H1 (cell line): ENCODE results near the gene OSBPL5. TPM values are rescaled to one million over a fixed set of nuclear protein-coding genes. Genes with fewer than 3 reads are reported as not detected.

Experiments
- CTCF ChIA-PET: fragments of 300-600 bp; sonication (Branson Sonifier 250); formaldehyde crosslinking; loops from one replicate; lab custom pipeline; 2021; ENCODE audit not compliant: partially characterized antibody; lab: Charles Lee
- POLR2A ChIA-PET: fragments of 300-600 bp; sonication (Branson Sonifier 250); formaldehyde crosslinking; loops from one replicate; lab custom pipeline; 2021; ENCODE audit warnings: inconsistent platforms; ENCODE audit not compliant: partially characterized antibody; lab: Charles Lee
- DNase-seq, 2 experiments: peaks; one replicate each; pipeline versions ENCODE4 v3.0.0 to v3.0.0-alpha.2; 2010 to 2022; ENCODE audit warnings: low spot score in 2 of 2, low read depth in 1 of 2, mixed read lengths in 1 of 2
- FAIRE-seq: peaks from 2 replicates; lab custom pipeline; 2011; peaks lifted over from hg19 to GRCh38; lab: Jason Lieb, UNC
- H2AFZ ChIP-seq: 2 replicates; pipeline ENCODE4 v1.8.1; 2012; ENCODE audit warnings: low read length, inconsistent platforms
- H2AK5ac ChIP-seq: 2 replicates; pipeline ENCODE4 v1.6.1; 2013; ENCODE audit warnings: low read depth, low read length
- H2BK120ac ChIP-seq: replicated peaks from 2 replicates; pipeline ENCODE3; 2013; ENCODE audit warnings: low read depth, low read length, inconsistent platforms
- H2BK12ac ChIP-seq: 2 replicates; pipeline ENCODE4 v1.6.1; 2013; ENCODE audit warnings: low read depth, low read length
- H2BK15ac ChIP-seq: 2 replicates; pipeline ENCODE4 v1.6.1; 2013; ENCODE audit warnings: low read length
- H2BK20ac ChIP-seq: 2 replicates; pipeline ENCODE4 v1.6.1; 2013; ENCODE audit warnings: low read length
- H2BK5ac ChIP-seq: 2 replicates; pipeline ENCODE4 v1.6.1; 2013; ENCODE audit warnings: low read depth, low read length
- H3K14ac ChIP-seq: 2 replicates; pipeline ENCODE4 v1.6.1; 2013; ENCODE audit warnings: inconsistent platforms; ENCODE audit not compliant: insufficient read length
- H3K18ac ChIP-seq: 2 replicates; pipeline ENCODE4 v1.6.1; 2013; ENCODE audit warnings: low read length; ENCODE audit errors: extremely low read depth
- H3K23ac ChIP-seq: 2 replicates; pipeline ENCODE4 v1.6.1; 2013; ENCODE audit warnings: inconsistent platforms; ENCODE audit not compliant: insufficient read length
- H3K23me2 ChIP-seq: 2 replicates; pipeline ENCODE4 v1.6.1; 2013; ENCODE audit warnings: low read depth, low read length
- H3K27ac ChIP-seq: 2 replicates; pipeline ENCODE4 v1.6.1; 2011; ENCODE audit warnings: low read depth, low read length, inconsistent platforms
- H3K27me3 ChIP-seq, 4 experiments: replicated peaks in 1 of 4; 1 replicate in 1 of 4; 2 replicates in 3 of 4; pipeline versions ENCODE4 v1.6.1 to v1.8.1; 2011 to 2013; ENCODE audit warnings: low read length in 3 of 4, mild to moderate bottlenecking in 3 of 4, inconsistent platforms in 2 of 4, mixed read lengths in 2 of 4, moderate library complexity in 1 of 4; ENCODE audit not compliant: control insufficient read depth in 3 of 4, insufficient read depth in 3 of 4; ENCODE audit errors: extremely low read depth in 1 of 4
- H3K36me3 ChIP-seq, 4 experiments: 2 replicates each; pipeline versions ENCODE4 v1.6.1 to v1.8.1; 2011 to 2013; ENCODE audit warnings: mild to moderate bottlenecking in 4 of 4, low read length in 3 of 4, moderate library complexity in 2 of 4, control low read depth in 1 of 4, inconsistent platforms in 1 of 4; ENCODE audit not compliant: insufficient read depth in 4 of 4, control insufficient read depth in 2 of 4
- H3K4ac ChIP-seq: replicated peaks from 2 replicates; pipeline ENCODE3; 2013; ENCODE audit warnings: low read length, low read depth, mixed read lengths, inconsistent platforms; ENCODE audit not compliant: insufficient read length
- H3K4me1 ChIP-seq, 4 experiments: replicated peaks in 1 of 4; 1 replicate in 1 of 4; 2 replicates in 3 of 4; pipeline versions ENCODE4 v1.6.1 to v1.8.1; 2011 to 2013; ENCODE audit warnings: low read length in 3 of 4, inconsistent platforms in 2 of 4, mixed read lengths in 1 of 4; ENCODE audit not compliant: insufficient read depth in 4 of 4, control insufficient read depth in 3 of 4
- H3K4me2 ChIP-seq, 2 experiments: 2 replicates each; pipeline versions ENCODE4 v1.6.1 to v1.8.1; 2011 to 2013; ENCODE audit warnings: low read depth in 2 of 2, low read length in 2 of 2, control low read depth in 1 of 2, inconsistent platforms in 1 of 2, mild to moderate bottlenecking in 1 of 2; ENCODE audit not compliant: insufficient read depth in 1 of 2
- H3K4me3 ChIP-seq, 4 experiments: fragments of 200-600, 300-600 bp in 1 of 4; sonication (generic), shearing (Covaris generic), sonication (Bioruptor Twin) in 1 of 4; 2 replicates each; pipeline versions ENCODE4 v1.5.1 to v1.8.1; 2011 to 2016; ENCODE audit warnings: low read length in 4 of 4, low read depth in 3 of 4, control low read depth in 2 of 4, inconsistent platforms in 2 of 4, mild to moderate bottlenecking in 2 of 4, mixed read lengths in 1 of 4, moderate library complexity in 1 of 4; ENCODE audit not compliant: insufficient read depth in 2 of 4; ENCODE audit errors: extremely low read depth in 1 of 4
- H3K56ac ChIP-seq: replicated peaks from 2 replicates; pipeline ENCODE3; 2013; ENCODE audit warnings: low read depth, mild to moderate bottlenecking, mixed read lengths, low read length, inconsistent platforms; ENCODE audit not compliant: insufficient read length
- H3K79me1 ChIP-seq: 2 replicates; pipeline ENCODE4 v1.6.1; 2013; ENCODE audit warnings: low read depth, low read length, control low read depth
- H3K79me2 ChIP-seq, 2 experiments: 2 replicates each; pipeline versions ENCODE4 v1.6.1 to v1.8.1; 2012 to 2013; ENCODE audit warnings: low read length in 2 of 2, mild to moderate bottlenecking in 2 of 2, inconsistent platforms in 1 of 2; ENCODE audit not compliant: insufficient read depth in 2 of 2, control insufficient read depth in 1 of 2
- H3K9ac ChIP-seq, 4 experiments: replicated peaks in 1 of 4; 1 replicate in 1 of 4; 2 replicates in 3 of 4; pipeline versions ENCODE4 v1.6.1 to v1.8.1; 2011 to 2013; ENCODE audit warnings: low read depth in 3 of 4, low read length in 3 of 4, control low read depth in 2 of 4, mild to moderate bottlenecking in 2 of 4, moderate library complexity in 2 of 4, inconsistent platforms in 1 of 4; ENCODE audit errors: extremely low read depth in 1 of 4
- H3K9me3 ChIP-seq, 2 experiments: 2 replicates each; pipeline versions ENCODE4 v1.6.1 to v1.8.1; 2012 to 2013; ENCODE audit warnings: mild to moderate bottlenecking in 2 of 2, moderate library complexity in 2 of 2, control low read depth in 1 of 2, inconsistent platforms in 1 of 2, low read depth in 1 of 2, low read length in 1 of 2, mixed read lengths in 1 of 2; ENCODE audit not compliant: insufficient read depth in 2 of 2
- H4K20me1 ChIP-seq, 2 experiments: replicated peaks in 1 of 2; 2 replicates each; pipeline versions ENCODE3 to v1.8.1; 2011 to 2013; ENCODE audit warnings: inconsistent platforms in 2 of 2, low read length in 2 of 2, mild to moderate bottlenecking in 1 of 2; ENCODE audit not compliant: insufficient read depth in 2 of 2, control insufficient read depth in 1 of 2
- H4K5ac ChIP-seq: 2 replicates; pipeline ENCODE4 v1.6.1; 2013; ENCODE audit warnings: low read length, low read depth, mixed read lengths, inconsistent platforms; ENCODE audit not compliant: insufficient read length
- H4K8ac ChIP-seq: 2 replicates; pipeline ENCODE4 v1.8.0; 2013; ENCODE audit warnings: mild to moderate bottlenecking, moderate library complexity, low read length, inconsistent platforms; ENCODE audit not compliant: insufficient read depth; ENCODE audit errors: extremely low read depth
- H4K91ac ChIP-seq: replicated peaks from 2 replicates; pipeline ENCODE3; 2013; ENCODE audit warnings: low read length, mixed read lengths, inconsistent platforms; ENCODE audit not compliant: insufficient read length
- ASH2L ChIP-seq: fragments of 200-600, 300-600 bp; sonication (generic); IDR thresholded peaks from one replicate; pipeline ENCODE4 v1.7.1; 2017; ENCODE audit warnings: low read length
- CBX5 ChIP-seq: fragments of 300-800, 300-1000 bp; sonication (generic); IDR thresholded peaks from 2 replicates; pipeline ENCODE4 v1.7.1; 2016; ENCODE audit warnings: antibody characterized with exemption, low read length, low read depth
- PHF8 ChIP-seq: fragments of 200-600 bp; sonication (generic); conservative IDR thresholded peaks from 2 replicates; pipeline ENCODE4 v1.7.1; 2012; ENCODE audit warnings: low read depth, mild to moderate bottlenecking, inconsistent platforms, low read length, moderate library complexity
- RFX5 ChIP-seq: IDR thresholded peaks from 2 replicates; pipeline ENCODE4 v1.6.1; 2011; ENCODE audit warnings: low read depth, low read length, improper control_type of control experiment, borderline replicate concordance
- SP1 ChIP-seq: IDR thresholded peaks from 2 replicates; pipeline ENCODE4 v1.6.1; 2011; ENCODE audit warnings: low read depth, low read length
- WGBS, 2 experiments: shearing (Covaris generic) in 1 of 2; methylation state at CpG; one replicate each; pipeline versions ENCODE4 v1.1.6 to v1.1.7; 2013 to 2015; ENCODE audit warnings: low lambda C conversion rate in 2 of 2, mixed read lengths in 2 of 2, inconsistent platforms in 1 of 2, low coverage in 1 of 2, missing lambda C conversion rate in 1 of 2; ENCODE audit not compliant: insufficient replicate concordance in 2 of 2, insufficient coverage in 1 of 2, insufficient read length in 1 of 2; ENCODE audit errors: extremely low coverage in 1 of 2, missing lambda C conversion rate in 1 of 2; 5-methylcytosine and 5-hydroxymethylcytosine counted together
- long read RNA-seq, 2 experiments: library from RNA in 1 of 2; library from capped mRNA in 1 of 2; stranded (forward); transcript quantifications; one replicate each; pipeline ENCODE4 v2.0.0, GENCODE V29; 2021; ENCODE audit warnings: inconsistent platforms in 1 of 2
- polyA minus RNA-seq, 3 experiments: library from RNA; depleted of rRNA, polyadenylated mRNA; stranded (reverse); fragments of >200 nt; gene quantifications; 1 replicate in 2 of 3; 2 replicates in 1 of 3; pipeline ENCODE4 v1.2.3, GENCODE V29; 2011
- polyA plus RNA-seq, 7 experiments: library from polyadenylated mRNA; depleted of rRNA in 3 of 7; stranded (reverse) in 5 of 7; unstranded in 2 of 7; fragments of >200 nt in 5 of 7; fragments of 200-250 nt in 2 of 7; gene quantifications; 1 replicate in 5 of 7; 2 replicates in 1 of 7; 4 replicates in 1 of 7; pipeline versions ENCODE4 v1.2.1 to v1.2.3, GENCODE V29; 2011 to 2013; ENCODE audit warnings: missing spikeins in 2 of 7, mixed read lengths in 2 of 7
- total RNA-seq: library from RNA; stranded (reverse); fragmentation: NEBNext Ultra II Directional; extraction: Animal tissue kit (Norgen Biotek cat#: 25700); gene quantifications from 2 replicates; pipeline ENCODE4 v1.2.1, GENCODE V29; 2021

Gene OSBPL5, protein sequence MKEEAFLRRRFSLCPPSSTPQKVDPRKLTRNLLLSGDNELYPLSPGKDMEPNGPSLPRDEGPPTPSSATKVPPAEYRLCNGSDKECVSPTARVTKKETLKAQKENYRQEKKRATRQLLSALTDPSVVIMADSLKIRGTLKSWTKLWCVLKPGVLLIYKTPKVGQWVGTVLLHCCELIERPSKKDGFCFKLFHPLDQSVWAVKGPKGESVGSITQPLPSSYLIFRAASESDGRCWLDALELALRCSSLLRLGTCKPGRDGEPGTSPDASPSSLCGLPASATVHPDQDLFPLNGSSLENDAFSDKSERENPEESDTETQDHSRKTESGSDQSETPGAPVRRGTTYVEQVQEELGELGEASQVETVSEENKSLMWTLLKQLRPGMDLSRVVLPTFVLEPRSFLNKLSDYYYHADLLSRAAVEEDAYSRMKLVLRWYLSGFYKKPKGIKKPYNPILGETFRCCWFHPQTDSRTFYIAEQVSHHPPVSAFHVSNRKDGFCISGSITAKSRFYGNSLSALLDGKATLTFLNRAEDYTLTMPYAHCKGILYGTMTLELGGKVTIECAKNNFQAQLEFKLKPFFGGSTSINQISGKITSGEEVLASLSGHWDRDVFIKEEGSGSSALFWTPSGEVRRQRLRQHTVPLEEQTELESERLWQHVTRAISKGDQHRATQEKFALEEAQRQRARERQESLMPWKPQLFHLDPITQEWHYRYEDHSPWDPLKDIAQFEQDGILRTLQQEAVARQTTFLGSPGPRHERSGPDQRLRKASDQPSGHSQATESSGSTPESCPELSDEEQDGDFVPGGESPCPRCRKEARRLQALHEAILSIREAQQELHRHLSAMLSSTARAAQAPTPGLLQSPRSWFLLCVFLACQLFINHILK
- total RNA-seq = 7.9 and 9.9 TPM in 2 replicates
- polyA plus RNA-seq (2011; rRNA removed) = 3.4 and 6.0 TPM in 2 replicates
- 5.8 TPM for polyA plus RNA-seq (2011; cell fraction: cytosol; rRNA removed)
- polyA plus RNA-seq (2011; cell fraction: nucleus; rRNA removed) = 19.5 TPM
- 3.8 to 7.3 TPM (median 6.6 TPM) in 4 replicates for polyA plus RNA-seq (2012, experiment 1 of 2)
- polyA plus RNA-seq (2012, experiment 2 of 2) = 4.9 TPM
- 3.3 TPM for polyA plus RNA-seq (2013, experiment 1 of 2)
- 2.9 TPM for polyA plus RNA-seq (2013, experiment 2 of 2)
- polyA minus RNA-seq (2011; rRNA and poly(A)+ RNA removed) = 4.3 and 5.5 TPM in 2 replicates
- polyA minus RNA-seq (2011; cell fraction: cytosol; rRNA and poly(A)+ RNA removed) = 9.7 TPM
- polyA minus RNA-seq (2011; cell fraction: nucleus; rRNA and poly(A)+ RNA removed) = 13.0 TPM
- long read RNA-seq, experiment 1, partial matches to known transcripts = 3 of 7 reads
- long read RNA-seq, experiment 1, other reads (novel, unspliced or antisense) = 3 of 7 reads
- long read RNA-seq, experiment 2, partial matches to known transcripts = 0 of 1 reads
- long read RNA-seq, experiment 2, other reads (novel, unspliced or antisense) = 1 of 1 reads

DNA sequence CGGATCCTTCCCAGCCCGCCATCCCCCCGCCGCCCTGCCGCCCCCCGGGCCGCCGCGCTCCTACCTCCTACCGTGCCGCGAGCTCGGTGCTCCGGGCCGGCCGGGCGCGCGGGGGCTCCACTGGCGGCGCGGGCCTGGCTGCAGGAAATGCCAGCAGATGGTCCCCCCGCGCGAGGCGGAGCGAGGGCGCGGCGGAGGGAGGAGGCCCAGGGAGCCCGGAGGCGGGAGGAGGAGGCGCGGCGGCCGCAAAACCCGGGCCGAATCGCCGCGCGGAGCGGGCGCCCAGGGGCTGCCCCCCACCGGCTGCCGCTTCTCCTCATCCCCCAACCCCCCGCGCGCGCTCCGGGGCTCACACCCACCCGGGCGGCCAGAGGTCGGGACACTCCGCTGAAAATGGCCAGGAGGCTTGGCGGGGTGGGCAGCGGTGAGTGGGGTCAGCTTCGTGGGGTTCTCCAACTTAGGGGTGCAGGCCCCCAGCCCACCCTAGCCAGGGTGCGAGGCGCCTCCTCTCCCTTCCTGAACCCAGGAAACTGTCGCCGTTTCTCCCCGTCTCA, at the start of gene OSBPL5:
Gene OSBPL5 (minus strand): TSS at position 159 of the 554 bp plus-strand sequence. CDS start 36,162 bp downstream, outside the sequence.
- Histone ChIP-seq H4K20me1 (peaks cover 0 to 7% of the 10 kb centered on the region in 2 experiments), H2BK20ac (0 out of 2 replicates have a peak within 1 kb of the TSS, but pooled peaks have one; percentile 6), H2AK5ac (no peak within 1 kb of the TSS), H3K23me2 (peaks cover 15% of the 10 kb centered on the region), H3K79me1 (no peaks in the 10 kb centered on the region; the same call in 1 of the 2 replicates), H3K18ac (peak within 1 kb of the TSS; percentile 48), H2BK5ac (no peak within 1 kb of the TSS), H3K27me3 (peaks cover 0 to 47% (median 21%) of the 10 kb centered on the region in 4 experiments; a peak in 6 of 7 replicates), H3K4me3 (peak within 1 kb of the TSS; percentile 49 to 68 (median 54)), H3K4me2 (peak within 1 kb of the TSS; percentile 89 to 99), H4K91ac (no peak within 1 kb of the TSS), H2AFZ (no peak within 1 kb of the TSS), H4K5ac (no peak within 1 kb of the TSS), H3K56ac (no peak within 1 kb of the TSS), H2BK15ac (peak within 1 kb of the TSS; percentile 95; the same call in 1 of the 2 replicates), H2BK120ac (no peak within 1 kb of the TSS), H3K23ac (no peak within 1 kb of the TSS), H3K4ac (no peak within 1 kb of the TSS), H3K9me3 (no peaks in the 10 kb centered on the region), H3K79me2 (no peaks in the 10 kb centered on the region; a peak in 1 of 4 replicates), H4K8ac (peak within 1 kb of the TSS; percentile 28; the same call in 1 of the 2 replicates), H3K36me3 (no peaks in the 10 kb centered on the region), H3K9ac (no peak within 1 kb of the TSS; a peak in 2 of 7 replicates), H3K27ac (no peak within 1 kb of the TSS), H3K4me1 (peaks cover 5 to 35% (median 22%) of the 10 kb centered on the region in 4 experiments), H2BK12ac (peak within 1 kb of the TSS; percentile 97; the same call in 1 of the 2 replicates), H3K14ac (no peak within 1 kb of the TSS)
- DNase-seq = no peak
- ChIA-PET CTCF (interaction anchor here (0.6 to 1.2 kb wide), 4 partner anchors 12 to 74 kb away, joined by 3 to 4 read pairs (median 3); no protein-coding TSS in a partner anchor), POLR2A (interaction anchor here (1.2 to 1.3 kb wide), 2 partner anchors 29 to 30 kb away, joined by 3 read pairs; no protein-coding TSS in a partner anchor)
- 16% methylated on average over 14 of the region's 63 CpGs; no CpG with 5 or more reads in 1 of the 2 experiments for WGBS, 2 experiments
- no peak for FAIRE-seq
- TF ChIP-seq PHF8 = 0 out of 2 replicates have a peak, but pooled peaks have one; percentile 17
- TF ChIP-seq SP1 = peak; percentile 41; the same call in 1 of the 2 replicates
- no peak for TF ChIP-seq CBX5
- peak; percentile 9 for TF ChIP-seq ASH2L
- TF ChIP-seq RFX5 = no peak
